ENCODE measurements around the gene CIB1.
"Not testable (repeated sequence)": the region's sequence is repeated elsewhere in the genome, so short reads cannot be mapped to it uniquely, and the experiment has no call there.

CIB1 gene

GRCh38 chr15:90191344-90191687, 42.4 kb downstream of the CIB1 start:
- no peak for DNase-seq

DNA sequence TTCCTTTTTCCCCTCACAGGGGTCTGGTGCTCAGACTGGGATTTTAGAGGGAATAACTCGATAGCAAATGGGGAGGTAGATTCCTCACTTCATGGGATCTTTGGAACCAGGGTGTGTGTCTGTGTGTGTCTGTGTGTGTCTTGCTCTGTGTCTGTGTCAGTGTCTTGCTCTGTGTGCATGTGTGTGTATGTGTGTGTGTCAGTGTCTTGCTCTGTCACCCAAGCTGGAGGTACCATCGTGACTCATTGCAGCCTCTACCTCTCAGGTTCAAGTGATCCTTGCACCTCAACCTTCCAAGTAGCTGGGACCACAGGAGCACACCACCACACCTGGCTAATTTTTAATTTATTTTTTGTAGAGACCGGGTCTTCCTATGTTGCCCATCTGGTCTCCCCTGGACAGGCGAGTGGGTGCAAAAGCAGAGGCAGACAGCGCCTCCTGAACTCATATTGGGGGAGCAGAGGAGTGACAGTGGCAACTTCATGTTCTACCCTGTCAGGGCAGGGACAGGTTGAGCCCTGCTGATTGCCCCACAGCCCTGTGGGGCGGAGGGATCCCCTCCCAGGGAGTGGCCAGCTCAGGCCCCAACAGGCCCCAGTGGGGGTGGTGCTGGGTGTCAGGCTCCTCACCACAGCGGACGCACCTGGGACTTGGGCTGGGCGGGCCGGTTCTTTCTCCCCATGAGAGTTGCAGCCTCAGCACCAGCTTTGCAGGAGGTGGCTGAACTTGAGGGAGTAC, 43.0 kb downstream of the CIB1 start:
- no peak for DNase-seq

GRCh38 chr15:90189781-90190467, 43.8 kb downstream of the CIB1 start:
- DNase-seq: no peak

GRCh38 chr15:90188914-90189748, 44.6 kb downstream of the CIB1 start:
- DNase-seq: no peak

- not testable (repeated sequence) for DNase-seq
These were observed 45.7 kb downstream of the CIB1 start for GRCh38 chr15:90188065-90188464.

- no peak for DNase-seq
These were observed 46.4 kb downstream of the CIB1 start for GRCh38 chr15:90187257-90187868.

DNA sequence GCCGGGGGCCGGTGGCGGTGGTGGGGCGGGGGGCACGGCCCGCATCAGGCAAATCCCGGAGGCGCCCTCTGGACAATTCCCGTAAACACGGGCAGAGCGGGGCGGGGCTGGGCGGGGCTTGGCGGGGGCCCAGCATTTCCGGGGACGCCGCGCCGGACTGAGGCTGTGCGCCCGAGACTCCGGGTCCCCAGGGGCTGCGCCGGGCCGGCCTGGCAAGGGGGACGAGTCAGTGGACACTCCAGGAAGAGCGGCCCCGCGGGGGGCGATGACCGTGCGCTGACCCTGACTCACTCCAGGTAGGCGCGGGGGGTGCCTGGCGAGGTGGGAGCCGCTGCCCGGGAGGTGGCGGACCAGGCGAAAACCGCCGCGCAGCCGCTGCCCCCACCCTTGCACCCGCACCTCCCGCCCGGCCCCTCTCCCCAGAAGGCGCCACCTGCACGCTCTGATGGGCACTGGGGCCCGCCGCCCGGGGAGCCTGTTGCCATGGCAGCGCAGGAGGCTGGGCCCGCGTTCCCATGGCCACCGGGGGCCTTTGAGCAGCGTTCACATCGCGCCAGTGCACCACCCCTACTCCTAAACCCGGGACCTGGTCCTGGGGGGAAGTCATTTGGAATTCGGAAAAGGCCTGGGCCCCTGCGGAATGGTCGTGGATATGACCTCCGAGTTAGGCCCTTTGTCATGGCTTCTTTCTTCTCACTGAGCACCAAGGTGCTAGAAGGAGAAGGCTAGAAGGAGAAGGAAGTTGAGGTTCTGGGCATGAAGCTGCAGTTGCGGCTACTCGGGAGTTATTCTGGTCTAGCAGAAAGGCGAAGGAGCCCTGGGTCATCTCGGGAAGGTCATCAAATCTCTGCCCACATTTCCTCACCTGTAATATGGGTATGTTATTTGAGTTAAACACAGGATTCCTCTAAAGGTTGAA, 48.7 kb downstream of the CIB1 start:
- DNase-seq: peak; percentile 37

GRCh38 chr15:90184119-90184785, 49.5 kb downstream of the CIB1 start:
- no peak for DNase-seq

DNA sequence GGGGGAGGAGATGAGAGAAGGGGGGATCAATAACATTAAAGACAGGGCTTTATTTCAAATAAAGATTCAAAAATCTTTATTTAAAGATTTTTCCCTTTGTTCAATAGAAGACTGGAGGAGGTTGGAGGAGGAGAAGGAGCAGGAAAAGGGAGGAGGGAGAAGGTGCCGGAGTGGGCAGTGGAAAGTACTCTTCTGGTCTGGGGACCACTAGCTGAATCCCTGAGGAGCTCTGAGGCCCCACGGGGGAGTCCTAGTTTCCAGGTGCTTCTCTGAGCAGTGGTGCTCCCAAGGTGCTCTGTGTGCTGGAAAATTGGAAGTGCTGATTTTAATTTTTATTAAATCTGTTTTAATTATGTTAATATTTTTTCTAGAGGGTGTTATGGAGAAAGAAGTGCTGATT, 52.0 kb downstream of the CIB1 start:
- no peak for DNase-seq

All from activated CD4-positive, alpha-beta T cell treated with anti-CD3 and anti-CD28 coated beads for 1 hour (primary cell).